ENCODE results near the gene CAMTA1.
A peak's percentile ranks its signal among the peaks of the same experiment; 100 is the strongest.

The CAMTA1 gene

DNA sequence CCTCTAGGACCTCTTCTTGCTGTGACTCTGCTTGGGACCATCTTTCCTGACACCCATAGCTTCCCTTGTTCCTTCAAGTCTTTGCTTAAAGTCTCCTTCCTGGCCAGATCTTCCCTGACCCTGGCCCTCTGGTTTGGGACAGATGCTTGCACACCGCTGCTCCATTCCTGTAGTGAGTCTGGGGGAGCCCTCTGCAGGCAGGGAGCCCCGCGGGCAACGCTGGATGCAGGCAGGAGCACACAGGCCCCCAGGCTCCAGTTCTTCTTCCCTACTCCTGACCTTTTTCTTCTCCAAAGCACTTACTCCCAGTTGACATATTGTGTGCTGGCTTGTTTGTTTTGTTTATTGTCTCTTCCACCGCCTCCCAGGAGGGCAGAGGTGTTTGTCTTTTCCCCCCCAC lies 413.4 kb downstream of the CAMTA1 start:
- in situ Hi-C loops (cut with HindIII; ENCODE audit: low pct_ligation_motif_present, low pct_unique_long_range_greater_than_20kb, low sequenced_read_pairs): no loop called here
- DNase-seq: no peak

DNA sequence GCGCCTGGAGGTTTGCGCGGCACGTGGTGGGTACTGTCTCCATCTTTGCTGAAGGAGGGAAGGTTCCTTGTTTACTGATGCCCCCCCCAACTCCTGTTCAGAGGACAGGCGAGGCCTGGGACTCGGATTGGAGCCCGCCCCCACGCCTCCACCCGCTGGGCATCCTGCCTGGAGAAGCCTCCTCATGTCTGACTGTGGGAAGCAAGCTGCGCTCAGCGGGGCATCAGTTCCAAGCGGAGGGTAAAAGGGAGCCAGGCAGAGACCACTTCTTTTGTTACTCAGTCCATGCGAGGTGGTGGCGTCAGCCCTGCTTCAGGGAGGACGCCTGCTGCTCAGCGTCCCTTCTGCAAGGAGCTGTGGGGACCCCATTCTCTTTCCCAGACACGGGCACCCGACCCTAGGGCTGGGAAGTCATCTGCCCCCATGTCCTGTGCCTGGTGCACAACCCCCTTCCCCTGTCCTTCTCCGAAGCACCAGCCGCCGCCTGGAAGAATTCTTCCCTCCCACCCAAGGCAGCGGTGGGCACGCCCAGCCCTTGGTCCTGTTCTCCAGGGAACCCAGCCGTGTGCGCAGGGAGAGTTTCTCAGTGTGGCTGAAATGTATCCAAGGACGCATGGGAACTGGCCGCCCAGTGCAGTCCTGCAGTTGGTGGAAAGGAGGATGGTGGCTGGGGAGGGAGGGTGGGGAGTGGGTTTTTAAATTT lies 414.0 kb downstream of the CAMTA1 start:
- in situ Hi-C loops (cut with HindIII; ENCODE audit: low pct_ligation_motif_present, low pct_unique_long_range_greater_than_20kb, low sequenced_read_pairs): no loop called here
- no peak for DNase-seq

DNA sequence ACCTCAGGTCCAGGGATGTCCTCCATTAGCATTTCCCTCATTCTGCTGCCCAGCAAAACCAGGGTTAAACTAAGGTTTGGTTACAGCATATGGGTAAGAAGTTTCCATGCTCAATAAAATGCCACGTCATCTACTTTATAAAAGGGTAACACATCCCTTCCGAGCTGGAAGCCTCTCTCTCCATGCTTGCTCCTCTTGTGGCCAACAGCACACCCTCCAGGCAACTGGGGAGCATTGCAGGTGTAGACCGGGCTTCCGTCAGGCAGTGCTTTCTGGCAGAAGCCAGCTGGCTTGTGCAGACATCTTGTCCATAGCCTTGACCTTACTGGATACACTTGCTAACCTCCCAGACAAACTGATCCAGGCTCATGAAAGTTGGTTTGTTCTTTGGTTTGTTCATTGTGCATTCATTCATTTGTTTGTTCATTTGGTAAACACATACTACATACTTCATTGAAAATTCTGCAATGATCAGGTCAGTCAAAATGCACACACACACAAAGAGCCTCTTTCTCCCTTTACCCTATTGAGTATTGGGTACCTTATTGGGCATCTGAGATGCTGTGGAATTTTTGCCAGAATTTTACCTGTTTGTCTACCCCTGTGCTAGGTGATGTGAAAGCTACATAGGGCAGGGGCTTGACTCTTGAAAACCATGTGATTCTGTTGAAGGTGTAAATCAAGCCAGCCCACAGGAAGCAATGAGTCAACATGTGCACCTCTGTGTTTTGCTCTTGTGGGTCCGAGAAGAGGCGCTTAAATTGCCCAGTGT lies 422.8 kb downstream of the CAMTA1 start:
- DNase-seq: peak; percentile 62

DNA sequence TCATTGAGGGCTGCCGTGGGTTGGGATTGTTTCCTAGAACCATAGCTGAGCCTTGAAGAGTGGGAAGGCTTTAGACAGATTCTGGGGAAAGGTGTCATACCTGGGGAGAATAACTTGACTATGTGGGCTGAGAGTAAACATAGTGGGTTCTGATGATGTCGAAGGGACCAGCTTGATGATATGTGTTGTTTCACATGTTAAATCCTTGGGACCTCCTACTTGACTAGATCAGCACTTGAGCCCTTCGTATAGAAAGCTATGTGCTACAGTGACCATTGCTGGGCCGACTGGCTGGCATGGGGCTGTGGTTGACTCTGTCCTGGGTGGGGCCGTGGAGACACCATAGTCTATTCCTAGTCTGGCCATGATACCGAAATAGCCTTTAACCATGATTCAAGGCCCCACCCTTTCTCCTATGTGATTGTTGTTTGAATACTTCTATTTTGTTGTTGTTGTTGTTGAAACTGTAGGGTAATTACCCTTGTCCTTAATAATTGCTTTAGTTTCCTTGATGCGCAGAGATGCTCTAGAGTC lies 423.5 kb downstream of the CAMTA1 start:
- in situ Hi-C loops (cut with HindIII; ENCODE audit: low pct_ligation_motif_present, low pct_unique_long_range_greater_than_20kb, low sequenced_read_pairs): no loop called here
- no peak for DNase-seq

More for the DNA sequence above, 422.8 kb downstream of the CAMTA1 start:
- in situ Hi-C loops (cut with HindIII; ENCODE audit: low pct_ligation_motif_present, low pct_unique_long_range_greater_than_20kb, low sequenced_read_pairs): no loop called here

DNA sequence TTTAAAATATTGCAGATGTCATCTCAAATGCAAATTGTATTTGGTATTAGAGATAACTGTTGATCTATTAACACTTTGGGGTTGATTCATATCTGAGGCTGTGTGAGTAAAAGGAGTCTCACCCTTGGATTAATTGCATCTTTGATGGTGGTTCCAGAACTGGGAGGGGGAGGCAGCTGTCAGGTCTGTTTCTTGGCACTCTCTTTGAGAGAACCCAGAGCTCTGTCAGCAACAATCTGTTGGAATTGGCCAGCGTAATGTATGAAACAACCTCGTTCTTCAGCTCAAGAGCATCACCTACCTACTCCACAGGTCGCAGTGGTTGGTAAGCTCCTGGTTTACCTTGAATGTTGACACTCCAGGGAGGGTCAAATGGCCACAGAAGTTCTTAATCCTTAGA lies 424.1 kb downstream of the CAMTA1 start:
- no peak for DNase-seq
- in situ Hi-C loops (cut with HindIII; ENCODE audit: low pct_ligation_motif_present, low pct_unique_long_range_greater_than_20kb, low sequenced_read_pairs): no loop called here

DNA sequence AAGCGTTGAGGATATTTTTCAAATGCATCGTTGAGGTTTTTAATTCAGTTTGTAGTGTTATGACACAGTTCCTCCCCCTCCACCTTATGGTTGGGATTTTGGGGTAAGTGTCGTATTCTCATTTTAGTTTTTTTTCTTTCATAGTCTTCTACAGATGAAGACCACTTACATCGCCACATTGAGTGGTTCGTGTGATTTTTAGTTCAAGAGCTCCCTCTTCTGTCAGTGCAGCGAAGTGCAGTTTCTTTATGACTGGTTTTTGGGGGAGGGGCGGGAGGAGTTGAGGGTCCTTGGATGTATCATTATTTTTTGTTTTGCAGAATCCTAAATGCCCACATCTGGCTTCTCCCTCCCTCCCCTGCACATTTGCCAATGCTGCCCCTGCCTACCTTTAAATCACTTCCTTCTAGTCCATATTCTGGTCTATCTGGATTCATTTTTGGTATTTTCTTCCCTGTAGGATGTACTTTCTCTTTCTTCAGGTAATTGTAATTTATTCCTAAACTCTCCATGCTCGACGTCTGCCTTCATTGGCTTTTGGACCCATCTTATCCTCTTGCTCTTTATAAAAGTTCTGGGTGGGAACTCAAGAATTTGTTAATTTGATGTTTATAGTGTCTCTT lies 433.1 kb downstream of the CAMTA1 start:
- peak; percentile 33 for DNase-seq

DNA sequence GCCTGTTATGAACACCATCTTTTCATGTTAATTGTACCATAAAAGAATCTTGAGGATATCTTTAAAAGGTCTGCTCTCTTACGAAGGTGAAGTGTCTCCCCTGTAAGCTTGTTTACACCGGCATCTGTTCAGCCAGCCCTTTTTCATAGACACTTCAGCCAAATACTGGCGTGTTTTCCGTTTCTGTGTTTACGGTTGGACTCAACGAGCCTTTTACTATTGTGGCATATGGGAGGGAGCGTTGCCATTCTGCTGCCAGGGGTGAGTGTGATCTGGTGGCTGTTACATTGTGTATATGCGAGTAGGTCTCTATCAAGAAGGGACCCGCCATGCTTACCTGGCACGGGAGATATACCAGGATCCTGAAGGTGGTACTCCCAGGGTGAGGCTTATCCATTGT lies 433.8 kb downstream of the CAMTA1 start:
- in situ Hi-C loops (cut with HindIII; ENCODE audit: low pct_ligation_motif_present, low pct_unique_long_range_greater_than_20kb, low sequenced_read_pairs): no loop called here
- DNase-seq: no peak

More for the DNA sequence above, 433.1 kb downstream of the CAMTA1 start:
- in situ Hi-C loops (cut with HindIII; ENCODE audit: low pct_ligation_motif_present, low pct_unique_long_range_greater_than_20kb, low sequenced_read_pairs): no loop called here

DNA sequence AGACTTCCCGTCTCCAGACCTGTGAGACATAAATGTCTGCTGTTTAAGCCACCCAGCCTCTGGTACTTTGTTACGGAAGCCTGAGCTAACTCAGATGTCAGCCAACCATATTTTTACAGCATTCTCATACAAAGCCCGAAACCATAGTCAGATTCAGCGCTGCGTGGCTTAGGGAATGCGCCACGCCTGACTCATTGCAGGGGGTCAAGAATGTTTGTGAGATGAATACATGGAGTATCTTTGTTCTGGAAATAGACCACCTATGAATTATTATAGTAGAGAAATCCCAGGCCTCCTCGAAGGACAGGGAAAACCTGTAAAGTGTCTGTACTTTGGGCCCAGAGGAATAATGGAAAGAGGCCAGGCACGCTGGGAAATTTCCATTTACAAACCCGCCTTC lies 434.8 kb downstream of the CAMTA1 start:
- in situ Hi-C loops (cut with HindIII; ENCODE audit: low pct_ligation_motif_present, low pct_unique_long_range_greater_than_20kb, low sequenced_read_pairs): no loop called here

DNA sequence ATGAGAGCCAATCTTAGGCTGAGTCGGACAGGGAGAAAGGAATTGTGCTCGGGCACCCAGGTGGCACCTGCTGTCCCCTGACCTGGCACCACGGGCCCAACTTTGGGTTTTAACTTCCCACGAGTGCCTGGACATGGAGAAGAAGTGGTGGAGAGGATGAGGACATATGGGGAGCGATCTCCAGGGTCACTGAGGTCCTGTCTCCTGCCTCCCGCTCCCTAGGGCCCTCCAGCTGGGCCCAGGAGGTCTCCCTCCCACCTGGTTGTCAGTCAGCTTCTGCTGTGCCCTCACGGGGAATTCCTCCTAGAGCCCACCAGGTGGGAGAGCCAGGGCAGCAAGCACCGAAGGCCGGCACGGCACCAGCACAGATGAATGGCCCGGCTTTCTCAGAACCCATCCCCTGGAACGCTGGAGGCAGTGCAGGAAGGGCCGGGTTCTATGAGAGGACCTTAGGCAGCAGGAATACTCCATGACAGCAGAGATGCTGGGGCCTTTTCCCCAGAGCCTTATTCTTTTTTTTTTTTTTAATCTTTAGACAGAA lies 435.5 kb downstream of the CAMTA1 start:
- in situ Hi-C loops (cut with HindIII; ENCODE audit: low pct_ligation_motif_present, low pct_unique_long_range_greater_than_20kb, low sequenced_read_pairs): no loop called here
- DNase-seq: no peak

More for the DNA sequence above, 434.8 kb downstream of the CAMTA1 start:
- DNase-seq: no peak

DNA sequence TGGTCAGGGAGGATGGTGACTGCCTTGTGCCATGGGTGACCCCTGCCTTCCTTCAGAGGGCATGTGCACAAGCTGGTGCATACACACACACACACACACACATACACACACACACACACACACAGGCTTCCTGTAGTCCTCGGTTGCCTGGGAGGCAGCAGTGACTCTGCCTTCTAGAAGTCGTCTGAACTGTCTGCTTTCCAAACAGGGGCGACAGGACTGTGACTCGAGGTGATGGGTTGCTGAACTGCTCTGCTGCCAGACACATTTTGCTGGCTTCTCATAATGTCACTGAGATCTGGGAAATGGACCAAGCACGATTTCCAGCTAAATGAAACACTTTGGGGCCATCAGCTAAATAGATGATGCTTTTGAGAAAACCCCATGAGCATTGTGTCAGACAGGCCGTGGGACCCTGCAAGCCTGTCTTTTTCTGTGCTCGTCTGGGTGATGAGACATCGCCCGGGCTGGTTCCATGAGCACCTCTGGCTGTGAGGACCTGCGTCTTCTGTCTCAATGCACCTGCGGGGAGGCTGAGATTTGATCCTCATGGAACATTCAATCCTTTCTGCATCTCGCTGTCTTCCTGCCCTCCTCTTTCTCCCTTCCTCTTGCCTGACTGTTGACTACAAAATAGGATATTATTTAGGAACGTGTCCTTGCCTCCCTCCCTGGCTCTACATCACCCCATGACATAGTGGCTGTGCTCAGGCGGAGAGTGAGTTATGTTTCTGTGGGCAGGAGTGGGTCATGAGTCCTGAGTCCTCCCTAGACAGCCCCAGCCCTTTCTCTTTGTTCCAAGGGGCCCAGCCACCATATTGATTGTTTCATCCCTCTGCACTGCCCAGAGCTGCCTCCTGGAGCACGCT lies 436.8 kb downstream of the CAMTA1 start:
- no peak for DNase-seq
- in situ Hi-C loops (cut with HindIII; ENCODE audit: low pct_ligation_motif_present, low pct_unique_long_range_greater_than_20kb, low sequenced_read_pairs): no loop called here

DNA sequence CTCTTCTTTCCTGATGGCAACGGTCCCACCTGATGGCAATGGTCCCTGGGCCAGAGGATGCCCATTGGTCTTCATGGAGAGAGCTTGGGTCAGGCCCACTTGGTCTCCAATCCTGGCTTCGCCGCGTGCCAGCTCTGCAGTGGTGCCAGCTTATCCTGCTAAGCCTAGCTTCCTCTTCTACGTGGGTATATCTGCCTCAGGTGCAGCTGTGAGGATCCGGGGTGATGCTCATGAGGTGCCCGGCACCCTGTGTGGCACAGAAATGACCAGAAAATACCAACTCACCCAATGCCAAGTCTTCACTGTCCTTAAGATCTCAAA lies 437.4 kb downstream of the CAMTA1 start:
- no peak for DNase-seq
- in situ Hi-C loops (cut with HindIII; ENCODE audit: low pct_ligation_motif_present, low pct_unique_long_range_greater_than_20kb, low sequenced_read_pairs): no loop called here

DNA sequence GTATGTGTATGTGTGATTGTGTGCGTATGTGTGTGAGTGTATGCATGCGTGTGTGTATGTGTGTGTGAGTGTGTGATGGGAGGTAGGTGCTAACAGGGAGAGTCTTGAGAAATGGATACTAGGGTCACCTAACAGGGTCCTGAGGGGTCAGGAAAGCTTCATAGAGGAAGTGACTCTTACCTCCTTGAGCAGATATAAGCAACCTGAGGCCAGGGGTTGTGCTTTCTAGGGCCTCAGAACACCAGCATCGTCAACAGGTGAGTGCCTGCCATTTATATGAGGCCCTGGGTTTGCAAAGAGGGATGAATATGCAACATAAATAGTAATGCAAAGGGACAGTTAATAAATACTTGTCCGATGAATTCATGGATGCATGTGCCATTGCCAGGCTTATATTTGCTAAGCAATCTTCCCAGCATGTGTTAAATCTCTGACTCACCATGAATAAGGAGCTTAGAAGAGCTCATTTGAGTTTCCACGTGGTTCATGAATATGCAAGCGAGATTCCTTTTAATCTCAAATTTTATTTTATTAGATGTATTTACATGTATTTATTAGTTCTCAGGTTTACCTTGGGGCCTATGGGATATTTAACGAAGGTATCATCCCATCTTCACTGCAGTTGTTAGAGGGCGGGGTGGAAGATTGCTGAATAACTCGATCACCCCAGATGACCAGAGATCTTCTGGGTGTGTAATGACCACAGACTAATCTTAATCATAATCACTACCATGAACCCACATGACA lies 438.3 kb downstream of the CAMTA1 start:
- in situ Hi-C loops (cut with HindIII; ENCODE audit: low pct_ligation_motif_present, low pct_unique_long_range_greater_than_20kb, low sequenced_read_pairs): no loop called here
- no peak for DNase-seq

DNA sequence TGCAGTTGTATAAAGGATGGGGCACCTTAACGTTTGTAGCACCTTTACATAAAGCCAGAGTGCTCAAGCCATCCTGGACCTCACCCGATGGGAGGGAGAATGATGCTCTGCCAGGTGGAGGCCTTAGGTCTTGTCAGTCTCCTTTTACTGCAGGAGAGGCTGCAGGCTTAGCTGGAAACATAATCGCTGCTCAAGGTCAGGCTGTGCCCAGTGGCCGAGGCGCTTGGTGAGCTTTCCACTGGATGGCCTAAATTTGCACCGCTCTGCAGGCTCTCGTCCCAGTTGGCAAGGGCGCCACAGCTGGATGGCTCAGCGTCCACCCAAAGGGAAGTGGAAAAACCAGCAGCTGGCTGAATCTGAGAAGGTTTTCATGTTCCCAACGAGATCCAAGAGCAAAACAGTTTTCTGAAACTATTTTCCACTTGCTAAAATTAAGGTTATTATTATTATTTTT lies 438.9 kb downstream of the CAMTA1 start:
- in situ Hi-C loops (cut with HindIII; ENCODE audit: low pct_ligation_motif_present, low pct_unique_long_range_greater_than_20kb, low sequenced_read_pairs): no loop called here
- DNase-seq: no peak

DNA sequence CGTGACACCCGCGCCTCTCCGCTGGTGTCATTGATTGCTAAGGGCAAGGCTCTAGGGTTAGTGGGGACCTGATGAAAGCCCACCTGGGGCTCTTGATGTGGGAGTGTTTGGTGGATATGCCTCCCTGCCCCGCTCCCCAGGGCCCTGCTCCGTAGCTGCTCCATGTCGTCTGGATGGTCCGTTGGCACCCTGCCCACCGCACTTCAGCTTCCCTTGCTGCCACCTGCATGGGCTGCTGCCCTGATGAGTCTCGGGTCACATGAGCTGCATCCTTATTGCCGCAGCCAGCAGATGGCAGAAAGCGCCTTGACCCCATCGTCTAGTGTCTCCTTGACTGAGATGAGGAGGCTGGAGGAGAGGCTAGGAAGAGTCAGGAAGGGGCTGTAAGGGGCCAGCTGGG lies 439.4 kb downstream of the CAMTA1 start:
- peak; percentile 3 for DNase-seq
- in situ Hi-C loops (cut with HindIII; ENCODE audit: low pct_ligation_motif_present, low pct_unique_long_range_greater_than_20kb, low sequenced_read_pairs): no loop called here

DNA sequence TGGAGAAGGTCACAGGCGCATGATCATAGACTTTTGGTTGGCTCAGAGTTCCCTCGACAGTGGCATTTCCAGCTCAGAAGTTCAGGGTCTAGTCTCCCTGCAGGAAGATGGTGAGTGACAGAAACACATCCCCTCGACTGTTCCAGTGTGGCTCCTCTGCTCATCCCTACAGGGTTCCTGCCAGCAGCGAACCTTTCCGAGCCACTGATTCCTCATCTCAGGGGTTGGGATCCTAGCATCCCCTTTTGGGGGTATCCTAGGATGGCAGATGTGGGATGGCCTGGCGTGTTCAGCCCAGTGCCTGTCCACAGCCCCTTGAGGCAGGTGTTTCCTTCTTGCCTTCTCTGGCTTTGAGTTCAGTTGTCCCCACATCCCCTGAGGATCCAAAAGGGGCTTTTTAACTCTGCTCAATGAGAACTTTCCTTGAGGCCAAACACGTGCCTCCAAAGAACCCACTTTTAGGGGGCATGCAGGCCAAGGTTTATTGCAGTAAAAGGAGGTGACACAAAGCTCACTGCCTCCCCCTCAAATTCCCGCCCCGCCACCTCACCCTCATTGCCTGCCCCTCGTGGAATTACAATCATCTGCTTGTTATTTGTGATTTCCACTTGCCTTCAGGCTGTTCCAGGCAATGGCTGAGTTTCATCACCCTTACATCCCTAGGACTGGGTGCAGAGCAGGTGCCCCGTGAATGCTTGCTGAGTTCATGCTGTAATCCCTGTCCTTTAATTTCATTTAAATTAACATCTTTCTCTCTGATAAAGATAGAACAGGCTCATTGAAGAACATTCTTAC lies 440.7 kb downstream of the CAMTA1 start:
- in situ Hi-C loops (cut with HindIII; ENCODE audit: low pct_ligation_motif_present, low pct_unique_long_range_greater_than_20kb, low sequenced_read_pairs): no loop called here
- no peak for DNase-seq

DNA sequence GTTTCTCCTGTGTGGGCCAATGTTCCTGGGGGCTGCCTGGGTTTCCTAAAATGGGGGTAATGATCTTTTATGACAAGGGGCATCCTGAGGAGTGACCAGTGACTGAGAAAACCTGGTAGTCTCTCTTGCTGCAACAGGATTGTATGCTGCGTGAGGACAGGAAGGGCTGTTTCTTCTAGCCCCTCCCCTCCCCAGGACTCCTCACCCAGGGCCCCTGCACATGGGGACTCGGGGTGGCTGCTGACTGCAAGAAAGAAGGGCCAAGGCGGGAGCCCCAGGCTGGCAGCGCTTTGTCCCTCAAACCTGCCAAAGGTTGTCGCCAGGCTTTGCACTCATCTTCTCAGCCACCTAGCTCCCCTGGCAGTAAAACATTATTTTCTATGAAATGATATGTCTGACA lies 442.4 kb downstream of the CAMTA1 start:
- in situ Hi-C loops (cut with HindIII; ENCODE audit: low pct_ligation_motif_present, low pct_unique_long_range_greater_than_20kb, low sequenced_read_pairs): no loop called here

More for the DNA sequence above, 442.4 kb downstream of the CAMTA1 start:
- DNase-seq: no peak
